ENCODE results near the gene HS3ST4.

The HS3ST4 gene

DNA sequence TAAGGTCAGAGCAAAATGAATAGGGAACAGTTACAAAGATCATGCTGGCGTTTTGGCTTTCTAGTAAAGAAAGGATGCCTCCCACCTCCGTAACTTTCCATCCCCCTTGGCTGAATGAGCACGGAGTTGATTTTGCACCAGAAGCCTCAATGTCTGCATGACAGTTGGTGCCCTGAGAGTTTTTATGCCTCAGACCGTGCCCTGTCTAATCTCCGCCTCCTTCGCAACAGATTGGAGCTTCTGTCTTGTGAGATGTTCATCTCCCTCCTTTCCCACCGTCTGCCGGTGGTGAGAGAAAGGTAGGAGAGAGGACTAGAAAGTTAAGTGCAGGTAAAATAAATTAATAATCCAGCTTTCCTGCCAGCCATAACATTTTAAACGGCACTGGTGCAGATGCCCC lies 1.9 kb downstream of the HS3ST4 start:
- no peak overlapping the region for H3K9ac ChIP-seq (ENCODE audit: low read length in 5 of 5)
- no peaks in the 10 kb centered on the region for H3K36me3 ChIP-seq (ENCODE audit: control insufficient read depth in 5 of 5, insufficient read depth in 5 of 5, low read length in 5 of 5)
- H3K27me3 ChIP-seq (ENCODE audit: control insufficient read depth in 5 of 5, insufficient read depth in 4 of 5, low read length in 5 of 5): peaks cover 19 to 41% (median 36%) of the 10 kb centered on the region in 5 donors
- H3K9me3 ChIP-seq (ENCODE audit: control insufficient read depth in 5 of 5, low read length in 5 of 5): no peaks in the 10 kb centered on the region
- H3K27ac ChIP-seq (ENCODE audit: low read depth, low read length): no peak overlapping the region
- no peak overlapping the region for H3K4me3 ChIP-seq (ENCODE audit: low read depth in 1 of 5, low read length in 5 of 5)
- peaks cover 0 to 10% (median 0%) of the 10 kb centered on the region in 5 donors for H3K4me1 ChIP-seq (ENCODE audit: control insufficient read depth in 5 of 5, insufficient read depth in 5 of 5, low read length in 5 of 5)

DNA sequence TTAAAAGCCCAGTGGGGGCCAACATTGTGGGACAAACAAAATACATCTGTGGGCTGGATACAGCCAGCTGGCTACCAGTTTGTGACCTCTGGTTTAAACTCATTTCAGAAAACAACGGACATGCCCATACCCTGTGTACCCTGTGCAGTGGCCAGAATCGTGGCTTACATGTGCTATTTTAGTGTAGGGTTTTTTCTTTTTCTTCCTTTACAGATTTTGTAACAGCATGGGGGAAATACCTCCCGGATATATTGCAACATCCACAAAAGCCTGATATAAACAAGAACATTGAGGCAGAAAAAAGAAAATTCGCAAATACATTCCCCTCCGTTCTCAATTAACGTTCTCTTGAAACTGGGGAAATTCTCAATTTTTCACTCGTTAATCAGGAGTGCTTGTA lies 7.3 kb downstream of the HS3ST4 start:
- no peak overlapping the region for H3K9ac ChIP-seq (ENCODE audit: low read length in 5 of 5)
- peaks cover 5 to 15% (median 11%) of the 10 kb centered on the region in 5 donors for H3K27me3 ChIP-seq (ENCODE audit: control insufficient read depth in 5 of 5, insufficient read depth in 4 of 5, low read length in 5 of 5)
- H3K27ac ChIP-seq (ENCODE audit: low read depth, low read length): no peak overlapping the region
- no peaks in the 10 kb centered on the region for H3K36me3 ChIP-seq (ENCODE audit: control insufficient read depth in 5 of 5, insufficient read depth in 5 of 5, low read length in 5 of 5)
- no peaks in the 10 kb centered on the region for H3K4me1 ChIP-seq (ENCODE audit: control insufficient read depth in 5 of 5, insufficient read depth in 5 of 5, low read length in 5 of 5)
- no peak overlapping the region for H3K4me3 ChIP-seq (ENCODE audit: low read depth in 1 of 5, low read length in 5 of 5)
- no peaks in the 10 kb centered on the region for H3K9me3 ChIP-seq (ENCODE audit: control insufficient read depth in 5 of 5, low read length in 5 of 5)

DNA sequence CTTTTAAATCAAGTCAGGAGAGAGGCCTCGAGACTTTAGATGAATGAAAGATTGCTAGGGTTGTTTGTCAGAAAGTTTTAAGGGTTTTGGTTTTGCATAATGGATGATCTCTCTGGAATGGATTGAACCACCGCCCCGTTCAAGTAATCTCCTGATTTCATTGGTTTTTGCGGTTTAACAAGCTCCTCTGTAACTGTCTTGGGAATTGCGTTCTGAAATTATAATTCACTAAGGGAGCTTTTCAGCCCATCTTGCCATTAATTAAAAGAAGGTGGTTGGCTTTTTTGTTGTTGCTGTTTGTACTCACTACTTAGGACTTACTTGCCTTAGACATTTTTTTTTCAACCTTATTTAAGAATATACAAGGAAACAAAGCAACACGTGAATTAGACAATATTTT lies 8.8 kb downstream of the HS3ST4 start:
- Histone ChIP-seq H3K27me3 (ENCODE audit: control insufficient read depth in 5 of 5, insufficient read depth in 4 of 5, low read length in 5 of 5) (peaks cover 2 to 11% (median 5%) of the 10 kb centered on the region in 5 donors), H3K4me1 (ENCODE audit: control insufficient read depth in 5 of 5, insufficient read depth in 5 of 5, low read length in 5 of 5) (no peaks in the 10 kb centered on the region), H3K9me3 (ENCODE audit: control insufficient read depth in 5 of 5, low read length in 5 of 5) (no peaks in the 10 kb centered on the region), H3K36me3 (ENCODE audit: control insufficient read depth in 5 of 5, insufficient read depth in 5 of 5, low read length in 5 of 5) (no peaks in the 10 kb centered on the region), H3K9ac (ENCODE audit: low read length in 5 of 5) (no peak overlapping the region), H3K27ac (ENCODE audit: low read depth, low read length) (no peak overlapping the region), H3K4me3 (ENCODE audit: low read depth in 1 of 5, low read length in 5 of 5) (no peak overlapping the region)

GRCh38 chr16:25707553-25707952 lies 15.8 kb downstream of the HS3ST4 start:
- Histone ChIP-seq H3K9ac (ENCODE audit: low read length in 5 of 5) (no peak overlapping the region), H3K4me3 (ENCODE audit: low read depth in 1 of 5, low read length in 5 of 5) (no peak overlapping the region), H3K27me3 (ENCODE audit: control insufficient read depth in 5 of 5, insufficient read depth in 4 of 5, low read length in 5 of 5) (peaks cover 0 to 2% (median 0%) of the 10 kb centered on the region in 5 donors), H3K27ac (ENCODE audit: low read depth, low read length) (no peak overlapping the region), H3K9me3 (ENCODE audit: control insufficient read depth in 5 of 5, low read length in 5 of 5) (peaks cover 0 to 6% (median 5%) of the 10 kb centered on the region in 5 donors), H3K4me1 (ENCODE audit: control insufficient read depth in 5 of 5, insufficient read depth in 5 of 5, low read length in 5 of 5) (no peaks in the 10 kb centered on the region), H3K36me3 (ENCODE audit: control insufficient read depth in 5 of 5, insufficient read depth in 5 of 5, low read length in 5 of 5) (no peaks in the 10 kb centered on the region)

DNA sequence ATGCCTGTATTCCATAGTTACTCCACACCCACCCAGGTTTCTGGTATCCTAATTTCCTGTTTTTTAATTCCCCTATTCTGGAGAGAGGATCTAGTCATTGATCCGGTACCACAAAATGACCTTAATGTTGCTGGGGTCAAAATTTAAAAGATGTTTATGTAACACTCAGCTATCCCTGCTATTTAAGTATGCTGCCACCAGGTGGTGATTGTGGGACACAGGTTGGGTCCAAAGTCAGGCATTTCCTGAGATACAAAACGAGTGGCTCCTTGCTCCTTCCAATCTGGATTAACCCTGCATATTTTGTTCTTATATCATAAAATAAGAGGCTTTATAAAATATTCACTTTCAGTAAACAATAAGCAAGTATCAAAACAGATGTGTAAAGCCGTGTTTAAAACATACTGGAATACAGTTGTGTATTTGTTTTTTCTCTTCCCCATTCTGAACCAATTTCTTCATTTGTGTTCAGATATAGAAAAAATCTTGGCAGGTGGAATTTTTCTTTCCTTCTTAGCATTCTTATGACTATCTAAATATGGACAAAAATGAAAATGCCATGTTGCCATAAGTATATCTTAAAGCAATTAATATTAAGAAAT lies 16.3 kb downstream of the HS3ST4 start:
- Histone ChIP-seq H3K4me3 (ENCODE audit: low read depth in 1 of 5, low read length in 5 of 5) (no peak overlapping the region), H3K9me3 (ENCODE audit: control insufficient read depth in 5 of 5, low read length in 5 of 5) (peaks cover 0 to 6% (median 5%) of the 10 kb centered on the region in 5 donors), H3K4me1 (ENCODE audit: control insufficient read depth in 5 of 5, insufficient read depth in 5 of 5, low read length in 5 of 5) (no peaks in the 10 kb centered on the region), H3K9ac (ENCODE audit: low read length in 5 of 5) (no peak overlapping the region), H3K27me3 (ENCODE audit: control insufficient read depth in 5 of 5, insufficient read depth in 4 of 5, low read length in 5 of 5) (peaks cover 0 to 2% (median 0%) of the 10 kb centered on the region in 5 donors), H3K27ac (ENCODE audit: low read depth, low read length) (no peak overlapping the region), H3K36me3 (ENCODE audit: control insufficient read depth in 5 of 5, insufficient read depth in 5 of 5, low read length in 5 of 5) (no peaks in the 10 kb centered on the region)

- Histone ChIP-seq H3K9me3 (ENCODE audit: control insufficient read depth in 5 of 5, low read length in 5 of 5) (peaks cover 0 to 6% (median 5%) of the 10 kb centered on the region in 5 donors), H3K27me3 (ENCODE audit: control insufficient read depth in 5 of 5, insufficient read depth in 4 of 5, low read length in 5 of 5) (peaks cover 0 to 4% (median 0%) of the 10 kb centered on the region in 5 donors), H3K27ac (ENCODE audit: low read depth, low read length) (no peak overlapping the region), H3K4me1 (ENCODE audit: control insufficient read depth in 5 of 5, insufficient read depth in 5 of 5, low read length in 5 of 5) (no peaks in the 10 kb centered on the region), H3K4me3 (ENCODE audit: low read depth in 1 of 5, low read length in 5 of 5) (no peak overlapping the region), H3K9ac (ENCODE audit: low read length in 5 of 5) (no peak overlapping the region), H3K36me3 (ENCODE audit: control insufficient read depth in 5 of 5, insufficient read depth in 5 of 5, low read length in 5 of 5) (no peaks in the 10 kb centered on the region)
These were observed 17.5 kb downstream of the HS3ST4 start for GRCh38 chr16:25709213-25709612.

- H3K4me3 ChIP-seq (ENCODE audit: low read depth in 1 of 5, low read length in 5 of 5): no peak overlapping the region
- H3K36me3 ChIP-seq (ENCODE audit: control insufficient read depth in 5 of 5, insufficient read depth in 5 of 5, low read length in 5 of 5): no peaks in the 10 kb centered on the region
- H3K9ac ChIP-seq (ENCODE audit: low read length in 5 of 5): no peak overlapping the region
- no peaks in the 10 kb centered on the region for H3K9me3 ChIP-seq (ENCODE audit: control insufficient read depth in 5 of 5, low read length in 5 of 5)
- no peak overlapping the region for H3K27ac ChIP-seq (ENCODE audit: low read depth, low read length)
- H3K4me1 ChIP-seq (ENCODE audit: control insufficient read depth in 5 of 5, insufficient read depth in 5 of 5, low read length in 5 of 5): no peaks in the 10 kb centered on the region
- peaks cover 0 to 5% (median 3%) of the 10 kb centered on the region in 5 donors for H3K27me3 ChIP-seq (ENCODE audit: control insufficient read depth in 5 of 5, insufficient read depth in 4 of 5, low read length in 5 of 5)
These were observed 22.2 kb downstream of the HS3ST4 start for GRCh38 chr16:25713785-25714570.

GRCh38 chr16:25716186-25716585 lies 24.4 kb downstream of the HS3ST4 start:
- Histone ChIP-seq H3K4me1 (ENCODE audit: control insufficient read depth in 5 of 5, insufficient read depth in 5 of 5, low read length in 5 of 5) (no peaks in the 10 kb centered on the region), H3K4me3 (ENCODE audit: low read depth in 1 of 5, low read length in 5 of 5) (no peak overlapping the region), H3K27me3 (ENCODE audit: control insufficient read depth in 5 of 5, insufficient read depth in 4 of 5, low read length in 5 of 5) (peaks cover 0 to 7% (median 3%) of the 10 kb centered on the region in 5 donors), H3K27ac (ENCODE audit: low read depth, low read length) (no peak overlapping the region), H3K36me3 (ENCODE audit: control insufficient read depth in 5 of 5, insufficient read depth in 5 of 5, low read length in 5 of 5) (no peaks in the 10 kb centered on the region), H3K9me3 (ENCODE audit: control insufficient read depth in 5 of 5, low read length in 5 of 5) (no peaks in the 10 kb centered on the region), H3K9ac (ENCODE audit: low read length in 5 of 5) (no peak overlapping the region)

DNA sequence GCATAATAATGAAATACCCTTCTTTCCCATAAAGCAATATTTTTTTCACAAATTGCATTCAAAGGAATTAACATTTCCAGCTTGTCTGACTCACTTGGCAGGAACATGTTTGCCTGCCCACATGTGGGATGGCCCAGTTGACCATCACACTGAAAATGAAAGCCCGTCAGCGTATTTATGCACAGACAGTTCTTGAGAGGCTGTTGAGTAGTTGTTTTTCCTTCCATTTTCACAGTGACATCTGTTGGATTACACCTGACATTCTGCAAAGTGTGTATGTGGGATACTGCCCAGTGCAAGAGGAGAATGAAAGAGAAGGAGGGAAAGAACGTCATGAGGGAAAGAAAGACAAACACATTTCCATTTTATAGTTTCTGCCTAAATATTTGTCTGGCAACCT lies 29.7 kb downstream of the HS3ST4 start:
- H3K27me3 ChIP-seq (ENCODE audit: control insufficient read depth in 5 of 5, insufficient read depth in 4 of 5, low read length in 5 of 5): peaks cover 0 to 5% (median 0%) of the 10 kb centered on the region in 5 donors
- H3K9ac ChIP-seq (ENCODE audit: low read length in 5 of 5): no peak overlapping the region
- H3K36me3 ChIP-seq (ENCODE audit: control insufficient read depth in 5 of 5, insufficient read depth in 5 of 5, low read length in 5 of 5): no peaks in the 10 kb centered on the region
- H3K4me3 ChIP-seq (ENCODE audit: low read depth in 1 of 5, low read length in 5 of 5): no peak overlapping the region
- no peaks in the 10 kb centered on the region for H3K9me3 ChIP-seq (ENCODE audit: control insufficient read depth in 5 of 5, low read length in 5 of 5)
- no peaks in the 10 kb centered on the region for H3K4me1 ChIP-seq (ENCODE audit: control insufficient read depth in 5 of 5, insufficient read depth in 5 of 5, low read length in 5 of 5)
- no peak overlapping the region for H3K27ac ChIP-seq (ENCODE audit: low read depth, low read length)

DNA sequence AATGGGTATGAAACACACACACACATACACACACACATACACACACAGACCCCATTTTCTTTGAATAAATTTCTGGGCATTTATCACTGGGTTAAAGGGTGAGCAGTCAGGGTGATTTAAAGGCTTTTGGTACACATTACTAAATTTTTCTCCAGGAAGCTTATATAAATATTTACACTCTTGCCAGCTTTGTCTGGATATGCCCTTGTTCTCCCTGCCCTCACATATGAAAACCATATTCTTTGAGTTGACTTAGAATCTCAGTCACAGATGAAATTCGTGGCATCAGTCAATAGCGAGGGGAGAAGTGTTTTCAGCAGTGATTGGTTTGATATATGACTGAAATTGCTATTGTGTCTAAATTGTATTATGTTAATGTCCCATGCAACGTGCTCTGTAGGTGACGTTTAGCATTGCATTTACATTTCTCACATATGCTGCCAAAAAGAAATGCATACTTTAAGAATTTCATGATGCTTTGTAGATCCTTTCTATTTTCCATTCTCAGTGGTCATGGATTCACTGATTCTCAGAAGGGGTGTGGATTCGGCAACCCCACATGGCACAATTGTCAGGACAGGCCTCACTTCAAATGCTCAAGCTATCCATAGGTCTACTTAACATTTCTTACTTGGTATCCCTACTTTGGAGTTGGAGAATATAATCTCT lies 34.8 kb downstream of the HS3ST4 start:
- no peak overlapping the region for H3K4me3 ChIP-seq (ENCODE audit: low read depth in 1 of 5, low read length in 5 of 5)
- no peak overlapping the region for H3K9ac ChIP-seq (ENCODE audit: low read length in 5 of 5)
- H3K27ac ChIP-seq (ENCODE audit: low read depth, low read length): no peak overlapping the region
- no peaks in the 10 kb centered on the region for H3K27me3 ChIP-seq (ENCODE audit: control insufficient read depth in 5 of 5, insufficient read depth in 4 of 5, low read length in 5 of 5)
- no peaks in the 10 kb centered on the region for H3K9me3 ChIP-seq (ENCODE audit: control insufficient read depth in 5 of 5, low read length in 5 of 5)
- no peaks in the 10 kb centered on the region for H3K4me1 ChIP-seq (ENCODE audit: control insufficient read depth in 5 of 5, insufficient read depth in 5 of 5, low read length in 5 of 5)
- H3K36me3 ChIP-seq (ENCODE audit: control insufficient read depth in 5 of 5, insufficient read depth in 5 of 5, low read length in 5 of 5): no peaks in the 10 kb centered on the region

Data from subcutaneous abdominal adipose tissue (tissue), 5 donors.